ENCODE results near the gene SPINK2. TPM values are rescaled to one million over a fixed set of nuclear protein-coding genes. Genes with fewer than 3 reads are reported as not detected.

SPINK2 gene
- total and polyA plus RNA-seq, 2 experiments from 2014 or later: not detected

DNA sequence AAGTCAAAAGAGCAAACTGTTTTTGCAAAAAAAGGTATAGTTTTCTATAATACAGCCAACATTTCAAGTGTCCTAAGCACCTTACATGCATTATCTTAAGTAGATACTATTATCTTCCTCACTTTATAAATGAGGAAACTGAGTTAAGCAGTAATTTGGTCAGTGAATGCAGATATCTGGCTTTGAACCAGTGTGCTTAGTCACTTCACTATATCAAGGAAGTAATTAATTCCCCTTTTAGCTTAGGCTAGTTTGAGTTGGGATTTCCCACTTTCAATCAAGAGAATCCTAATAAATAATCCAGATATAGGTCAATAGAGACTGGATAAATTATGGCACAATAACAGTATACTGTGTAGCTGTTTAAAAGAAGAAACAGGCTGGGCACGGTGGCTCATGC is 14.8 kb downstream of the SPINK2 start:
- in situ Hi-C loops (cut with MboI): no loop called here

DNA sequence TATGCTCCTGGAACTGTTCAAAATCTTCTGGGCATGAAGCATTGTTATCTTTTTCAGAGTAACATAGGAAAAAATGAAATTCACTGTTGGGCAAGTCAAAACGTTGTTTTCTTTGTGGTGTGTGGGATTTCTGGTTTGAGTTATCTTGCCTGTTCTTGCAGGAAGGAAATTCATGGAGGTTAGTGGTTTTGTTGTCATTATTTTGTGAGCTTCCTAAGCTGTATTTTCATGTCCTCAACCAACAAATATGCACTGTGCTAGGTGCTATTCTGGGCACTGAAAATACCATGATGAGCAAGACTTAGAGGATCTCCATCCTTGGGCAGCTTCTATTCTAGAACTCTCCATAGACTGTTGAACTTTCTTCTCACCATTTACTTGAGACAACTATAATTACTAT is 16.9 kb downstream of the SPINK2 start:
- in situ Hi-C loops (cut with MboI): no loop called here
- Histone ChIP-seq H4K20me1 (ENCODE audit: insufficient read depth) (no peaks in the 10 kb centered on the region), H3F3A (ENCODE audit: insufficient read depth) (0 out of 2 replicates have a peak, but pooled peaks cover 5% of the 10 kb centered on the region), H3K4me2 (ENCODE audit: unreplicated experiment) (no peak overlapping the region), H3K27ac (no peak overlapping the region), H3K79me2 (ENCODE audit: insufficient read depth) (no peaks in the 10 kb centered on the region), H3K36me3 (ENCODE audit: low read depth) (no peaks in the 10 kb centered on the region), H3K27me3 (replicated peaks; ENCODE audit: insufficient read depth) (no peaks in the 10 kb centered on the region; the same call in 1 of the 2 replicates), H3K4me1 (ENCODE audit: insufficient read depth) (no peaks in the 10 kb centered on the region), H3K4me3 (no peak overlapping the region), H3K9me2 (ENCODE audit: insufficient read depth) (no peaks in the 10 kb centered on the region), H3K9me3 (ENCODE audit: low read depth) (no peaks in the 10 kb centered on the region), H2AFZ (no peak overlapping the region), H3K9ac (no peak overlapping the region)
- 19 to 21% methylated on average over 1 of the region's 1 CpG for WGBS, 2 experiments (ENCODE audit: low coverage in 1 of 2, low lambda C conversion rate in 2 of 2, missing lambda C conversion rate in 2 of 2)
- TF ChIP-seq EZH2 (IDR thresholded peaks at IDR 0.05; ENCODE audit: insufficient read depth, poor library complexity, severe bottlenecking): no peak
- TF ChIP-seq EZH2phosphoT487 (IDR thresholded peaks at IDR 0.05; ENCODE audit: insufficient read depth, low read depth): no peak
- peak; percentile 30 for DNase-seq

More for the DNA sequence above, 14.8 kb downstream of the SPINK2 start:
- Histone ChIP-seq H3K79me2 (ENCODE audit: insufficient read depth) (no peaks in the 10 kb centered on the region), H3K4me3 (no peak overlapping the region), H3K9ac (no peak overlapping the region), H3K9me3 (ENCODE audit: low read depth) (no peaks in the 10 kb centered on the region), H3K27ac (no peak overlapping the region), H2AFZ (no peak overlapping the region), H3K4me2 (ENCODE audit: unreplicated experiment) (no peak overlapping the region), H3K4me1 (ENCODE audit: insufficient read depth) (no peaks in the 10 kb centered on the region), H3K27me3 (replicated peaks; ENCODE audit: insufficient read depth) (peaks cover 14% of the 10 kb centered on the region), H4K20me1 (ENCODE audit: insufficient read depth) (no peaks in the 10 kb centered on the region), H3K9me2 (ENCODE audit: insufficient read depth) (no peaks in the 10 kb centered on the region), H3F3A (ENCODE audit: insufficient read depth) (0 out of 2 replicates have a peak, but pooled peaks cover 5% of the 10 kb centered on the region), H3K36me3 (ENCODE audit: low read depth) (no peaks in the 10 kb centered on the region)
- DNase-seq: no peak
- WGBS, 2 experiments (ENCODE audit: low coverage in 1 of 2, low lambda C conversion rate in 2 of 2, missing lambda C conversion rate in 2 of 2): 76 to 93% methylated on average over 1 of the region's 1 CpG
- no peak for TF ChIP-seq EZH2phosphoT487 (IDR thresholded peaks at IDR 0.05; ENCODE audit: insufficient read depth, low read depth)

DNA sequence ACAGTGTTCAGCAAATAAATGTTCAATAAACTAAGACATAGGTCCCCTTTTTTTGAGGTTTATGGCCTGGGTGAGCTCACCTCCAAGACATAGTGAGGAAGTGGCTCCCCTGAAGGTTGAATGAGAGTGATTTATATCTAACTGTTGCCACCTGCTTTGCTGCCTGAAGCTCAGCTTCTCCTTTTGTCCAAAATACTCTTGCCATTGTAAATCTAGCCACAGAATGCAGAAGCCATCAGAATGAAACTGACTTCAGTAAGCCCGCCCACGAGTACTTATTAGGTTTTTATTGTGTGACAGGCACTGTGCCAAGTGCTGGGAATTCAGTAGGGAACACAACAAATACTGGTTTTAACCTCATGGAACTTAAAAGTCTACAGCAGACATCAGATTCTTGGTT is 18.0 kb downstream of the SPINK2 start:
- H3K9me2 ChIP-seq (ENCODE audit: insufficient read depth): no peaks in the 10 kb centered on the region
- no peaks in the 10 kb centered on the region for H3K4me1 ChIP-seq (ENCODE audit: insufficient read depth)
- no peak overlapping the region for H3K9ac ChIP-seq
- H3K79me2 ChIP-seq (ENCODE audit: insufficient read depth): no peaks in the 10 kb centered on the region
- no peak overlapping the region for H2AFZ ChIP-seq
- in situ Hi-C loops (cut with MboI): no loop called here
- no peak overlapping the region for H3K4me2 ChIP-seq (ENCODE audit: unreplicated experiment)
- no peaks in the 10 kb centered on the region for H3K36me3 ChIP-seq (ENCODE audit: low read depth)
- TF ChIP-seq EZH2phosphoT487 (IDR thresholded peaks at IDR 0.05; ENCODE audit: insufficient read depth, low read depth): no peak
- TF ChIP-seq EZH2 (IDR thresholded peaks at IDR 0.05; ENCODE audit: insufficient read depth, poor library complexity, severe bottlenecking): no peak
- no peak overlapping the region for H3K27ac ChIP-seq
- 0 to 6% methylated on average over 2 of the region's 2 CpGs for WGBS, 2 experiments (ENCODE audit: low coverage in 1 of 2, low lambda C conversion rate in 2 of 2, missing lambda C conversion rate in 2 of 2)
- H3K27me3 ChIP-seq (replicated peaks; ENCODE audit: insufficient read depth): 0 out of 2 replicates have a peak, but pooled peaks cover 7% of the 10 kb centered on the region
- H4K20me1 ChIP-seq (ENCODE audit: insufficient read depth): no peaks in the 10 kb centered on the region
- DNase-seq: no peak
- 0 out of 2 replicates have a peak, but pooled peaks cover 5% of the 10 kb centered on the region for H3F3A ChIP-seq (ENCODE audit: insufficient read depth)
- H3K9me3 ChIP-seq (ENCODE audit: low read depth): no peaks in the 10 kb centered on the region
- no peak overlapping the region for H3K4me3 ChIP-seq

DNA sequence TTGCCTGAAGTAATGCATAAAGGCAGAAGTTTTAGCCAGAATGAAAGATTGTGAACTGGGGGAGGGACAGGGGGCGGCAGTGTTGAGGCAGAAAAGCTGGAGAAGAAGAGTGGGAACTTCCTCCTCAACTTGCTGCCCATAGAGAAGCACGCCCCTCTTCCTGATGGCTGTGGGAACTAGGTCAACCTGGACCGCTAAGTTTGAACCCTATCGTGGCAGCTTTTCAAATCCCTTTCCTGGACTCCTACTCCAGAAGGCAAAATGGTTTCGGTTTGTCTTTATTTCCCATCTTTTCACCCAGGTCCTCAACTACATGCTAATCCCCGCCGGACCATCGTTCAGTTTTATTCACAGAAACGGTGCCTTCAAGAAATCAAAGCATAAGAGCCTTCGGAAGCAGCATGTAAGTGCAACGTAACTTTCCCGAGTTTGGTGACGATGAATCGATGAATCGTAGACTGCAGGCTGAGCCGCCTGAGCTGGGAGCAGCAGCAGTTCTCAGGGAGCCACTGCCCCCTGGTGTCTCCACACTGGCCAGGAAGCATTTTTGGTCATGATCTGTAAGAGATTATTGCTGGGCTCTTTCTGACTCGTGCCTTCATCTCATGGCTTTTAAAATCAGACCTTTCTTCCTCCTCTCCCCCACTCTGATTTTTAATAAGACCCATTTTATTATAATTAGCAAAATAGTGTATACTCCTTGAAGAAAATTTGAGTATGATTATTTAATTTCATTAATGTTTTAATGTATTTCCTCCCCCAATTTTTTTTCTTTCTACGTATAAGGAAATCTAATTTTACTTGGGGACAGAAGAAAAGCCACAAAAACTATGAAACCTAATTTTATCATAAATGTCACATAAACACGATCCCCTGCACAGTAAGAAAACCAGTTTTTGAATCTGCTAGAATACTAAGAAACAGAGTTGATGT is 21.4 kb downstream of the SPINK2 start:
- Histone ChIP-seq H3K4me3 (peak overlapping the region; percentile 83), H3K36me3 (ENCODE audit: low read depth) (no peaks in the 10 kb centered on the region), H3K9me2 (ENCODE audit: insufficient read depth) (no peaks in the 10 kb centered on the region), H3K4me1 (ENCODE audit: insufficient read depth) (no peaks in the 10 kb centered on the region), H3K27me3 (replicated peaks; ENCODE audit: insufficient read depth) (peaks cover 22% of the 10 kb centered on the region), H3K4me2 (ENCODE audit: unreplicated experiment) (peak overlapping the region; percentile 80), H3K27ac (no peak overlapping the region), H3K9ac (peak overlapping the region; percentile 69), H4K20me1 (ENCODE audit: insufficient read depth) (no peaks in the 10 kb centered on the region), H3K9me3 (ENCODE audit: low read depth) (no peaks in the 10 kb centered on the region), H3F3A (ENCODE audit: insufficient read depth) (0 out of 2 replicates have a peak, but pooled peaks cover 5% of the 10 kb centered on the region), H3K79me2 (ENCODE audit: insufficient read depth) (no peaks in the 10 kb centered on the region), H2AFZ (peak overlapping the region; percentile 89)
- WGBS, 2 experiments (ENCODE audit: low coverage in 1 of 2, low lambda C conversion rate in 2 of 2, missing lambda C conversion rate in 2 of 2): 6 to 9% methylated on average over 19 of the region's 19 CpGs
- in situ Hi-C loops (cut with MboI): no loop called here
- TF ChIP-seq EZH2phosphoT487 (IDR thresholded peaks at IDR 0.05; ENCODE audit: insufficient read depth, low read depth) (no peak), EZH2 (IDR thresholded peaks at IDR 0.05; ENCODE audit: insufficient read depth, poor library complexity, severe bottlenecking) (no peak)
- peak; percentile 93 for DNase-seq

Data from GM23248 (cell line).